ENCODE results near the gene SFSWAP.
"Not testable (repeated sequence)": the region's sequence is repeated elsewhere in the genome, so short reads cannot be mapped to it uniquely, and the experiment has no call there.

SFSWAP gene

DNA sequence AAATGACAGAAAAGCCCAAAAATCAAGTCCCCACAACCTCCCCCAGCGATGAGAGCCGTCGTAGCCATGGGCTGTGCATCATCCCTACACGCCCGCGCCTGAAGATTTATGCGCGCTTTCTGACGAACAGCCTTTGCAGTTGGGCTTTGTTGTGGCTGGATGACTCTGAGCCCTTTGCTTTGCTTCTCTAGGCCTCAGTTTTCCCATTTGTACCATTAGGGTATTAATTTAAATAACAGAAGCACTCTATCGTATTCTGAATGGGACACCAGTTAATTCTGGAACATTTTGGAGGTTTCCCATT is 24.2 kb downstream of the SFSWAP start:
- TF ChIP-seq POLR2AphosphoS5 (IDR thresholded peaks at IDR 0.05; ENCODE audit: low read depth, low read length) = no peak
- no peak for TF ChIP-seq POU2F2 (IDR thresholded peaks at IDR 0.05; ENCODE audit: low read depth, low read length)
- TF ChIP-seq SPI1 (IDR thresholded peaks at IDR 0.05; ENCODE audit: low read depth, low read length) = no peak
- no peak for TF ChIP-seq PAX5 (IDR thresholded peaks at IDR 0.05; ENCODE audit: insufficient read depth, low read length, severe bottlenecking)
- no peak for TF ChIP-seq POLR2A (IDR thresholded peaks at IDR 0.05; ENCODE audit: low read depth, low read length)
- no peak for TF ChIP-seq TAF1 (IDR thresholded peaks at IDR 0.05; ENCODE audit: low read depth, low read length)
- no peak for DNase-seq (ENCODE audit: insufficient read length, low spot score)
- no peak for FAIRE-seq

DNA sequence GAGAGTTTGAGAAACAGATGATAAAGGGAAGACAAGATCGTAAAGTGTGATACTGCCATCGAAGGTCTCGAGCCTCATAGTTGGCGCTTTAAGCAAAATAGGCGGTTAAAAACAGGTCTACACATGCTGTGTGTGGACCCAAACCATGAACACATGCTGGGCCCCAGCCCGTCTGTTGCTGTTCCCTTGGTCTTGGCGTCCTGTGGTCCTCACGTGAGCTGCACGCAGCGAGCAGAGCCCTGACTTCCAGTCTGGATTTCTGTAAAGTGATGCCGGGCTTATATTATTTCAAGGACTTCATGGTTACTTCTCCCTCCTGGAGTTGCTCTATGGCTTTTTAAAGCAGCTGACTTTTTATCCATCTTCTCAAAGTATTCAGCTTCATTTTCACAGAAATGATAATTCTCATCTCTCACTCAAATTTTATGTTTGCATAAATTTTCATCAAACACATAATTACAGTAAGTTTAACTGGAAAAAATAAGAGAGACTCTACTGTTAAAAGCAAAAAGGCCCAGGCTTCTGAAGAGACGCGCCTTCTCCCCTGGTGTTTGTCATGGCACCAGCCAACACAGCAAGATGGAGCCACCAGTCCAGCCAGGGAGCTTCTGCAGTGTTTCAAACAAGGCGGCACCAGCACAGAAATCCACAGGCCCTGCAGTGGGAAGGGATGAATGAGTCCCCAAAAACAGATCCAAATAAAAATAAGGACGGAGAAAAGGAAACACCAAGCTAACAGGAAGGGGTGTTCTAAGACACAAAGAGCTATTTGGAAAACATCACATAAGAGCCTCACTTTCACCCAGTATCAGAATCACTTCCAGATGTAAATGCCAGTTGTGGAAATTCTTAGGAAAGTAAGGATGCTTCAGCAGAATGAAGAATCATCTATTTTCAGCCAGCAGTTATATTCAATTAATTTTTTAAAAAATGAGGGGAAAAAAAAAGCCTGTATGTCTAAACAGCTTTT is 24.9 kb downstream of the SFSWAP start:
- TF ChIP-seq PAX5 (IDR thresholded peaks at IDR 0.05; ENCODE audit: insufficient read depth, low read length, severe bottlenecking) (no peak), POLR2A (IDR thresholded peaks at IDR 0.05; ENCODE audit: low read depth, low read length) (no peak), POLR2AphosphoS5 (IDR thresholded peaks at IDR 0.05; ENCODE audit: low read depth, low read length) (no peak), POU2F2 (IDR thresholded peaks at IDR 0.05; ENCODE audit: low read depth, low read length) (no peak), SPI1 (IDR thresholded peaks at IDR 0.05; ENCODE audit: low read depth, low read length) (no peak)
- DNase-seq (ENCODE audit: insufficient read length, low spot score) (no peak), FAIRE-seq (no peak)

DNA sequence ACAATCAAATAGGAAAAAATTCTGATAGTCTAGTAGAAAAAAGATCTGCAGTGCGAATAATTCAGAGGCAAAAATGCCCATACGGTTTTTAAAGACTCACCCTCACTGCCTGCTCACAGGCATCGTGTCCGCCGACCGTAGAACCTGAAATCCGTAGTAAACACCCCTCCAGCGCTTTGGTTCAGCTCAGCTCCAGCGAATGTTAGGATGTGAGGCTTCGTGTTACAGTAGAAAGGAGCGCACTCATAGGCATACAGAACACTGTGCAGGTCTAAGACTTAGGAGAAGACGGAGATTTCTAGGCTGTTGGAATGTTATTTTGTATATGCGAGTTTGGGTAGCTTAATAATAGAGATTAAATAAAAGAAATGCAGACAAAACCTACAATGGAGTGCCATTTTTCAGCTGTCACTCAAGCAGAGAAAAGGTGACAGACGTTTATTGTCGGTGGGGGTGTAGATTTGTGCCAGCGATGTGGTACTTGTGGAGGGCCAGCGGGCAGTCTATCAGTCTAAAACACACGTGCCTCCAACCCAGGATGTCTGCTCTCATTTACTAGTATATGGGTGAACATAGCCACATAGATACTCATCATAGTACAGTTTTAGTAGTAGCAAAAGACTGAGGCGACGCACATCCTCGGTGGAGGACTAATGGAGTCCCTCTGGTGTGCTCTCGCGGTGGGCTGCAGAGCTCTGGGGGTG is 25.7 kb downstream of the SFSWAP start:
- DNase-seq (ENCODE audit: insufficient read length, low spot score) (no peak), FAIRE-seq (no peak)
- TF ChIP-seq PAX5 (IDR thresholded peaks at IDR 0.05; ENCODE audit: insufficient read depth, low read length, severe bottlenecking) (no peak), POLR2AphosphoS5 (IDR thresholded peaks at IDR 0.05; ENCODE audit: low read depth, low read length) (0 out of 2 replicates have a peak, but pooled peaks have one; percentile 29)

DNA sequence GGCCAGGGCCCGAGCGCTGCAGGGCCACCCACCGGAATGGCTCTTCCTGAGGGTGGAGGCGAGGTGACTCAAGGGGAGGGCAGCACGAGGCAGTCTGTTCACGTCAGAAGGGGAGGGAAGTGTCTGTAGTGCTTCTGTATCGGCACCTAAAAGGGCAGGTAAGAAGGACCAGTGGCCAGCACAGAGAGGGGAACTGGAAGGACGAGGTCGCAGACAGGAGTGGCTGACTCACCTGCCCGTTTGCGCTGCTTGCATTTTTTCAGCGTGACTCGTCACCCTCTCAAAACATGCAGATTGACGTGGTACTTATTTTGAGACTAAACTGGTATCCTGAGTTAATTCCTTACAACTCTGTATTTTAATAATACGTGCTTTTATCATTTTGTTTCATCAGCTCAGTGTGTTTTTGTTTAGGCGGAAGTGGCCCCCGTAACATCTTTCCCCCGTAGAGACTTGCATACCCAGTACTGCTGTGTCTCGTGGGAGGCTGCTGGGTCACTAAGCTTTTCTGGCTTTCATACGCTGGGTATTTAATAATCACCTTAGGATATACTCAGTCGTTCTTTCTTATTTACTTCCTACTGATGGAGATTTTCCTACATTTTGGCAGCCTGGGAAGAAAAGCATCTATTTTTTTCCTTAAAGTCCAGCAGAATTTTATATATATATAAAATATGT is 26.4 kb downstream of the SFSWAP start:
- DNase-seq (ENCODE audit: insufficient read length, low spot score) = no peak
- FAIRE-seq = no peak
- no peak for TF ChIP-seq TAF1 (IDR thresholded peaks at IDR 0.05; ENCODE audit: low read depth, low read length)
- no peak for TF ChIP-seq POLR2A (IDR thresholded peaks at IDR 0.05; ENCODE audit: low read depth, low read length)
- no peak for TF ChIP-seq POU2F2 (IDR thresholded peaks at IDR 0.05; ENCODE audit: low read depth, low read length)
- TF ChIP-seq SPI1 (IDR thresholded peaks at IDR 0.05; ENCODE audit: low read depth, low read length) = no peak
- TF ChIP-seq PAX5 (IDR thresholded peaks at IDR 0.05; ENCODE audit: insufficient read depth, low read length, severe bottlenecking) = no peak
- no peak for TF ChIP-seq POLR2AphosphoS5 (IDR thresholded peaks at IDR 0.05; ENCODE audit: low read depth, low read length)

DNA sequence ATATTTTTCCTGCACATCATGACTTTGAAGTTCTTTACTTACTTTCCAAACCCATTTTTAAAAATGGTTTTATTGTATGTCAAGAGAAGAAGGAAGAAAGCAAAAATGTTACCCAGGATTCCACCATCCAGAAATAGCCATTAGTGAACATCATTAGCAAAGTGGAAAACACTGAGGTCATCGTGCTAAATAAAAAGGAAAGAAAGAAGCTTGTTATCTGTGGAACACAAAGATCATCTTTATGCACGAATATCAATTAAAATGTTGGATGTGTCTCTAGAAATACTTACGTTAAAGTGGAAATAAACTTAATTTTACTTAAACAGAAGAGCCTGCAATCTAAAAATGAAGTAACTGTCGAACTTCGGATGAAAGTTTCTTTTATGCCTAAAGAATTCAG is 27.3 kb downstream of the SFSWAP start:
- DNase-seq (ENCODE audit: insufficient read length, low spot score) (no peak), FAIRE-seq (no peak)
- TF ChIP-seq POLR2AphosphoS5 (IDR thresholded peaks at IDR 0.05; ENCODE audit: low read depth, low read length) = no peak
- TF ChIP-seq PAX5 (IDR thresholded peaks at IDR 0.05; ENCODE audit: insufficient read depth, low read length, severe bottlenecking) = no peak
- no peak for TF ChIP-seq TAF1 (IDR thresholded peaks at IDR 0.05; ENCODE audit: low read depth, low read length)
- no peak for TF ChIP-seq POLR2A (IDR thresholded peaks at IDR 0.05; ENCODE audit: low read depth, low read length)
- TF ChIP-seq POU2F2 (IDR thresholded peaks at IDR 0.05; ENCODE audit: low read depth, low read length) = no peak
- TF ChIP-seq SPI1 (IDR thresholded peaks at IDR 0.05; ENCODE audit: low read depth, low read length) = no peak

DNA sequence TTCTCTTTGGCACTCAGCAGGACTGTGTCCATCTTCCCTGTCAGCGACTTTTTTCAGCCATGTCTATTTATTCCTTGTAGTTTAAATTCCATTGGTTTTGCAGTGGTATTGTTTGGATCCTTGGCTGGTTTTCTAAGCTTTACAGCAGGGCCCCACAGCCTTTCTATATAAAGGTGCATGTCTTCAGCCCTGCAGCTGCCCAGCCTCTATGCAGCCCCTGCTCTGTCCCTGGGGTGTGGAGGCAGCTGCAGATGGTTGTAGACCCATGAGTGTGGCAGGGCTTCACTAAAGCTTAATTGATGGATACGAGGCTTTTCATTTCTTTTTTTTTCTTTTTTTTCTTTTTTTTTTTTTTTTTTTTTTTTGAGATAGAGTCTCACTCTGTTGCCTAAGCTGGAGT is 29.7 kb downstream of the SFSWAP start:
- no peak for FAIRE-seq
- DNase-seq (ENCODE audit: insufficient read length, low spot score) = no peak
- no peak for TF ChIP-seq POU2F2 (IDR thresholded peaks at IDR 0.05; ENCODE audit: low read depth, low read length)
- no peak for TF ChIP-seq SPI1 (IDR thresholded peaks at IDR 0.05; ENCODE audit: low read depth, low read length)
- no peak for TF ChIP-seq POLR2A (IDR thresholded peaks at IDR 0.05; ENCODE audit: low read depth, low read length)
- no peak for TF ChIP-seq PAX5 (IDR thresholded peaks at IDR 0.05; ENCODE audit: insufficient read depth, low read length, severe bottlenecking)
- TF ChIP-seq POLR2AphosphoS5 (IDR thresholded peaks at IDR 0.05; ENCODE audit: low read depth, low read length) = no peak
- TF ChIP-seq TAF1 (IDR thresholded peaks at IDR 0.05; ENCODE audit: low read depth, low read length) = no peak

DNA sequence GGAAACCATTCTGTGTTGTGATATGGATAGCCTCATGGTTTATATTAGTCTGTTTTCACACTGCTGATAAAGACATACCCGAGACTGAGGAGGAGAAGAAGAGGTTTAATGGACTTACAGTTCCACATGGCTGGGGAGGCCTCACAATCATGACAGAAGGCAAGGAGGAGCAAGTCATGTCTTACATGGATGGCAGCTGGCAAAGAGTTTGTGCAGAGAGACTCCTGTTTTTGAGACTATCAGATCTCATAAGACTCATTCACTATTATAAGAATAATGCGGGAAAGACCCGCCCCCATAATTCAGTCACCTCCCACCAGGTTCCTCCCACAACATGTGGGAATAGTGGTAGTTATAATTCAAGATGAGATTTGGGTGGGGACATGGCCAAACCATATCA is 31.9 kb downstream of the SFSWAP start:
- DNase-seq (ENCODE audit: insufficient read length, low spot score); FAIRE-seq: not testable (repeated sequence)

DNA sequence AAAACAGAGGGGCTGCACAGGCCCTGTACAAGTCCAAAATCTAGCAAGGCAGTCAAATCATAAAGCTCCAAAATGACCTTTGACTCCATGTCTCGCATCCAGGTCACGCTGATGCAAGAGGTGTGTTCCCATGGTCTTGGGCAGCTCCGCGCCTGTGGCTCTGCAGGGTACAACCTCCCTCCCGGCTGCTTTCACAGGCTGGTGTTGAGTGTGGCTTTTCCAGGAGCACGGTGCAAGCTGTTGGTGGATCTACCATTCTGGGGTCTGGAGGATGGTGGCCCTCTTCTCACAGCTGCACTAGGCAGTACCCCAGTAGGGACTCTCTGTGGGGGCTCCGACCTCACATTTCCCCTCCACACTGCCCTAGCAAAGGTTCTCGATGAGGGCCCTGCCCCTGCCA is 32.5 kb downstream of the SFSWAP start:
- DNase-seq (ENCODE audit: insufficient read length, low spot score); FAIRE-seq: not testable (repeated sequence)

DNA sequence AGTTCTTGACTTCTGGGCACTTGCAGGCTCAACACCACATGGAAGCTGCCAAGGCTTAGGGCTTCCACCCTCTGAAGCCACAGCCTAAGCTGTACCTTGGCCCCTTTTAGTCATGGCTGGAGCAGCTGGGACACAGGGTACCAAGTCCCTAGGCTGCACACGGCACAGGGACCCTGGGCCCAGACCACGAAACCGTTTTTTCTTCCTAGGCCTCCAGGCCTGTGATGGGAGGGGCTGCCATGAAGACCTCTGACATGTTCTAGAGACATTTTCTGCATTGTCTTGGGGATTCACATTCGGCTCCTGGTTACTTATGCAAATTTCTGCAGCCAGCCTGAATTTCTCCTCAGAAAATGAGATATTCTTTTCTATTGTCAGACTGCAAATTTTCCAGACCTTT is 33.0 kb downstream of the SFSWAP start:
- FAIRE-seq = not testable (repeated sequence)

DNA sequence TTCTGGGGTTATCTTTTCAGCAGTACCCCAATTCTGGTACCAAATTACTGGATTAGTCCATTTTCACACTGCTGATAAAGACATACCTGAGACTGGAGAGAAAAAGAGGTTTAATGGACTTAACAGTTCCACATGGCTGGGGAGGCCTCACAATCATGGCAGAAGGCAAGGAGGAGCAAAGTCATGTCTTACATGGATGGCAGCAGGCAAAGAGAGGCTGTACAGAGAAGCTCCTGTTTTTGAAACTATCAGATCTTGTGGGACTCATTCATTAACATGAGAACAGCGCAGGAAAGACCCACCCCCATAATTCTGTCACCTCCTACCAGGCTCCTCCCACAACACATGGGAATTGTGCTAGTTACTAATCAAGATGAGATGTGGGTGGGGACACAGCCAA is 33.8 kb downstream of the SFSWAP start:
- not testable (repeated sequence) for FAIRE-seq; DNase-seq (ENCODE audit: insufficient read length, low spot score)

More for the DNA sequence above, 33.0 kb downstream of the SFSWAP start:
- DNase-seq (ENCODE audit: insufficient read length, low spot score) = not testable (repeated sequence)

All from GM12891 (cell line).